Stimulated activated CD4-positive, alpha-beta T cell treated with anti-CD3 and anti-CD28 coated beads, Interleukin-1b, Interleukin-23, amount 100 ng/mL, for 48 hours (primary cell): Measurements from ENCODE around the gene CENPE.

Source experiments
- DNase-seq: peaks from one replicate; pipeline ENCODE4 v3.0.0-alpha.2; 2020

Gene CENPE

GRCh38 chr4:103129174-103129573 lies 69.0 kb downstream of the CENPE start:
- no peak for DNase-seq

- no peak for DNase-seq
These were observed 72.0 kb downstream of the CENPE start for GRCh38 chr4:103126126-103126525.

DNA sequence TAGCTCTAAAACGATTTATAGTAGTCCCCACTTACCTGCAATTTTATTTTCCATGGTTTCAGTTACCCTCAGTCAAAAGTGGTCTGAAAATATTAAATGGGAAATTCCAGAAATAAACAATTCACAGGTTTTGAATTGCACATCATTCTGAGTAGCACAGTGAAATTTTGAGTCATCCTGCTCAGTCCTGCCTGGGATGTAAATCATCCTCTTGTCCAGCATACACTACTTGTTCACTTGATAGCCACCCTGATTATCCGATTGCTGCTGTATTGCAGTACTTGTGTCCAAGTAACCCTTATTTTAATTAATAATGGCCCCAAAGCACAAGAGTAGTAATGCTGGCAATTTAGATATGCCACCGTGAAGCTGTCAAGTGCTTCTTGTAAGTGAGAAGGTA lies 75.0 kb downstream of the CENPE start:
- DNase-seq, result no peak

DNA sequence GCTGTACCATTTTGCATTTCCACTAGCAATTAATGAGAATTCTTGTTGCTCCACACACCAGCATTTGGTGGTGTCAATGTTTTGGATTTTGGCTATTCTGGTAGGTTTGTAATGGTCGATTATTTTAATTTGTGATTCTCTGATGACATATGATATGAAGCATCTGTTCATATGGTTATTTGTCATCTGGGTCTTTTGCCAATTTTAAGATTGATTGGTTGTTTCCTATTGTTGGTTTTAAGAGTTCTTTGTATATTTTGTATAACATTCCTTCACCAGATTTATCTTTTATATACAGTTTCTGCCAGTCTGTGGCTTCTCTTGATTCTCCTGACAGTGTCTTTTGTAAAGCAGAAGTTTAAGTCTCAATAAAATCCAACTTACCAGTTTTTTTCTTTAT lies 80.0 kb downstream of the CENPE start:
- no peak for DNase-seq

DNA sequence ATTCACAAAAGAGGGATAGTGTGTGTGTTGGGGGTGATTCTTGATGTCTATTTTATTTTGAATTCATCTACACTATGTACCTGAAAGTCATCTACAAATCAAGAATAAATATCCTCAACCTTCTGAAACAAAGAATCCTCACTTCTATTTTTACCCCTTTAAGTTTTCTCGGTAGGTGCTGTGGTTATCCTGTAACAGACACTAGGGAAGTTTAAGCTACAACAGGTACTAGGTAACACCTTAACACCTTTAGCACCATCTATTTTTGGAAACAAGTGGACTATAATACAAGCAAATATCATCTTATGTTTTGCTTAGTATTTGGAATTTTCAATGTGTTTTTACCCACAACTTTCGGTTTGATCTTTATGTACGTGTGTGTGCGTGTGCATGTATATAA lies 86.5 kb downstream of the CENPE start:
- no peak for DNase-seq

GRCh38 chr4:103108542-103108941 lies 89.6 kb downstream of the CENPE start:
- no peak for DNase-seq

- DNase-seq, result no peak
These were observed 92.4 kb downstream of the CENPE start for GRCh38 chr4:103105558-103106356.

- no peak for DNase-seq
These were observed 93.3 kb downstream of the CENPE start for GRCh38 chr4:103104886-103105285.

DNA sequence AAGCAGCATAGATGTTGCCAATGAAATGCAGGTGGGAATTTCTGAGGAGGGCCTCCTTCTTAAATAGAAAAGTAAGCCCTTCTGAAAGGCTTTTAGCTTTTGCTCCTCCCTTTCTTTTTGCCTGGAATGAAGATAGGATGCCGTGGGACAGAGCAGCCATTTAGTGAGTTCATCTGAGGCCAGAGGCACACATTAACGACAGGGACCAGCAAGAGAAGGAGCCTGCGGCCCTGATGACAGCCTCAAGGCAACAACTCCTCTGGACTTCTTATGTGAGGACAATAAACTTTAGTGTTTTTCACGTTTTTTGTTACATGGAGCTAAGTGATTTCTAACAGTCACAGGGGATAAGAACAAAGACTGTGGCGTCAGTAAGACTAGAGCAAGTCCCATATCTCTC lies 97.5 kb downstream of the CENPE start:
- no peak for DNase-seq

- DNase-seq, result peak; percentile 41
These were observed 98.3 kb downstream of the CENPE start, which contains the start of gene BDH2 for GRCh38 chr4:103099691-103100392. BDH2 (minus strand) TSS chr4:103099834; CDS start chr4:103096254, 3,580 bp downstream.

DNA sequence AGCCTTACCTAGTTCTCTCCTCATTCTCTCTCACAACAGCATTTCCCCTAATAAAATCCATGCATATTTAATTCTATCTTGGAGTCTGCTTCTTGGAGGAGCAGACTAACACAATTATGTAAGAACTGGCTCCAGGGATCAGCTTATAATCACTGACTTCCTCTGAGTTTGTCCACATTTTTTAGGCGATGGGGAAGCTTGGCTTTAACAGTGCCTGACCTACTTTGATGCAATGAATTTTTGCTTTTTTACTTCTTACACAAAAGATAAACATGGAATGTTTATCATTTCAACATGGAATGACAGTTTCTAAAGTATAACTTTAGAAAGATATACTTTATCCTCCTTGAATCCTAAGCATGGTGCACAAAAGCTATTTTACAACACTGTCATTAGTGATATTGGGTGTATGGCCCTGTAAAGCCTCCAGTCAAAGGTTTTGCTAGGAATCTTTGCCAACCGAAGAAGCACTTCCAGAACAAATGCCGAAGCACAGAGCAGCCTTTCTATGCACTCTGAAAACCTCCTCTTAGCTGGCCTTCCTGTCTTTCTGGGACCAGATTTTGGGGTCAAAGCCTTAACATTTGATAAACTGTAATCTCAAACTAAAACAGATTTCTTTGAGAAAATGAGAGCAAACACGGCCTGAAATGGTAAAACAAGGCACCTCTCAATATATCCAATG lies 99.2 kb downstream of the CENPE start:
- no peak for DNase-seq

GRCh38 chr4:103098341-103098740 lies 99.8 kb downstream of the CENPE start:
- DNase-seq, result no peak

DNA sequence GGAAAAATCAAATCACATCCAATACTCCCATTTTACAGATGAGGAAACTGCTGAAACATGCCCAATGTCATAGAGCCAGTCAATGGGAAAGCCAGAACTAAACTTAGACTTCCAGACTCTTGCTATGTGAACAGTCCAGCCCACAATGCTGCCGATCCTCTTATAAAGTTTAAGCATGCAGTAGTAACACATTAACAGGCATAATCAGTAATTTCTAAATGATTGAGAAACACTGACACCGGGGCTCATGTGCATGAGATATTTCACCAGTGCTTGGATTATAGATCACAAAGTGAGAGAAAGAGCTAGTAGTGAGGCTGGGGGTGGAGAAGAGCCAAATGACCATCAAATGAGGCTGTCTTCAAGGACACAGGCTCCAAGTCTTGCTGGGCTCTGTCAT lies 101.0 kb downstream of the CENPE start:
- DNase-seq, result no peak

DNA sequence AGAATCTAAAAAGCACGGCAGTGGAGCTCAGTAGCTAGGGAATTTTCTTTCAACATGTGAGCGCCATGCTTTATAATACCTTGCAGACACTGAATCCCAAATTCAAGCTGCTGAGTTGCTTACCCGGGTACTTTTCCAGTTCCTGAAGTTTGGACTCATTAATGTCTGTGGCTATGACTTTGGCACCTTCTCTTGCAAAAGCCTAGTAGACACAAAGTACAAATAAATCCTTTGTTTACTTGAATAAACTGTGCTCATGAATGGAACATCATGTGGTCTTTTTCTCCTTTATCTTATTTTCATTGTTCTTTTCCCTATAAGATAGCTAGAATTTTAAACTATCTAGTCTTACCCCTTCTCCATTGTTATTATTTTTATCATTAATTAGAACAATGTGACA lies 103.1 kb downstream of the CENPE start:
- DNase-seq, result no peak

- no peak for DNase-seq
These were observed 105.9 kb downstream of the CENPE start for GRCh38 chr4:103092245-103092644.

- DNase-seq, result no peak
These were observed 106.4 kb downstream of the CENPE start for GRCh38 chr4:103091601-103092223.

DNA sequence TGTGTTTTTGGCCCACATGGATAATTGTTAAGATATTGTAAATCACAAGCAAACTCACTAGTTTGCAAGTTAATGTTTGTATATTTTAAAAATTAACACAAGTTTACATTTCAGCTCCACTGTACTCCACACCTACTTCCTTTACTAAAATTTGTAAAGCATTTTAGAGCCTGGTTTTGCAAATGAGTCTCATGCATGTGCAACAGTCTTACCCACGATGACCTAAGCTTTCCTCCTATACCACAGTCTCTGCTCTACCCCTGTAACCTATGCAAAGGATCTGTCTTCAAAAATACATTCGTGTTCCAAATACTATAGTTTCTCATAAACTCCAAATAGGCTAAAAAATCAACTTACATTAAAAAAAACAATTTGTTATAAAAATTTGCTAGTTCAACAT lies 108.7 kb downstream of the CENPE start:
- no peak for DNase-seq

GRCh38 chr4:103086551-103086950 lies 111.6 kb downstream of the CENPE start:
- no peak for DNase-seq

DNA sequence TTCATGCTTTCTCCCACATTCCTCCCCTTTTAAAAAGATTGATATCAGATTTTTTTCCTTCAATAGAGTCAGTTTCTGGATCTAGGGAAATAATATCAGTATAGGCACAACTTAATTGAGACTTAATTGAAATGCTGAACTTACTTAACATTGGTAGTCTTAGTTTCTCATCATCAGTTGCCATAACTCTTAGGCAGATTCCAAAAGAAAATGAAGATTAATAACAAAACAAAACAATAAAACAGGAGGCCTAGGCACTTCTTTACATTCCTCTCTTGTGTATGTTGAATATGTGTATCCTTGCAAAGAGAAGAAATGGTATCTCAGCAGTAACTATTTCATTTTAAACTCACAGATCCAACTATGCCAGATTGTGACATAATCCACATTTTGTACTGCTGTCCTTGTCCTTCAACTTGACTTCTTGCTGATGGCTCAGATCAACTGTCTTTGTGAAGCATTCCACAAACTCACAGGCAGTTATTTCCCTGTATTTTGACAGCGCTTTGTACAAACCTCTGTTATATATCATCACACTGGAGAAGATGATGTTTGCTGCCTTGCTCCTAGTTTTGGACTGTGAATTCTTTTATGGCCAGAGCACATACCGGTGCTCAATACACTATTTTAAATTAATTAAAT lies 112.5 kb downstream of the CENPE start:
- DNase-seq, result no peak

DNA sequence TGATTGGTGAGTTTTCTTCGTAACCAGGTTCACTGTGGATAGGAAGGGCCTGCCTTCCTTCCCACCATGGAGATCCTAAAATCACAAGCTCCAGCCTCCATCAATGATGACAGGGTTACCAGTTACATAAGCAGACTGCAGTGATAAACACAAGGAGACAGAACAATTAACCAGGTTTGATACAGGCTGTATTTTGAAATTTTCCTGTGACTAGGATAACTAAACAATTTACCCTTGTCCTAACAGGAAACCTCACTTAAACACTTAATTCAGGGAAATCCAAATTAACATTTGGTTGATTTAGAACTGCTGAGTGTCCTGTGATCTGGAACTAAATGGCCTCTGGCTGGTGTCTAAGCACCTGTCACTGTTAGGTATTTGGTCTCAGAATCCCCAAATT lies 118.5 kb downstream of the CENPE start:
- DNase-seq, result no peak

DNA sequence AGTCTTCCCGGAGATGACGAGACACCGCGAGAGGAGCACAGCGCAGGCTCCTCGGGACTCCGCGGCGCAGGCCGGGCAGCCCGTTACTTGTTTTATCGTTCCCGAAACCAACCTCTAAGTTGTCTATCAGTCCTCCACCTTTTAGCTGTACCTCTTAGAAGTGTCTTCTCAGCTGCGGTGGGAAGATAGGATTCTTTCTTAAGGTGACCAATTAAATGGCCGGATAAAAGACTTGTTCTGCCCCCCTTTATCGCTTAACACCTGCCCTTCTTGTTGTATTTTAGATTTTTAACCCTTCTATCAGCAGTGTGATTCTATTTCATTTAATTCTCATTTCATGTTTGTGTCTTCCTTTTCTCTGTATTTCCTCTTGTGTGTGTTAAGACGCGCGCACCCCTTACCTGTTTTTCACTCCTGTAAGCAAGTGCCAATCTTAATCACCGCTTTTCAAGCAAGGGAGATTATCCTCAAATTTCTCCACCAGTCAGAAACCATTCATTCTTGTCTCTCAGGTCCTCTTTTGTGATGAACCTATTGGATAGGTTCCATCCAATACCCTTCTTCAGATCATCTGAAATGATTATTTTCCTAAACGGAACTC lies 121.3 kb downstream of the CENPE start, which contains the start of gene SLC9B2:
TSS of gene SLC9B2 (minus strand) at position 15 of the 601 bp plus-strand sequence. CDS start 9,211 bp downstream, outside the sequence.
- DNase-seq, result no peak
